ENCODE measurements around the gene CYP4X1.
"Not testable (repeated sequence)": the region's sequence is repeated elsewhere in the genome, so short reads cannot be mapped to it uniquely, and the experiment has no call there.

Gene CYP4X1

GRCh38 chr1:47023268-47024140, at the start of gene CYP4X1:
Gene CYP4X1, plus strand, starts transcription at chr1:47023669. Its CDS starts 149 bp downstream, at chr1:47023818.
- in situ Hi-C loops (cut with MboI; ENCODE audit: low sequenced_read_pairs): no loop called here

GRCh38 chr1:46983166-46983829, 40.2 kb upstream of the CYP4X1 start:
- in situ Hi-C loops (cut with MboI; ENCODE audit: low sequenced_read_pairs): no loop called here

- in situ Hi-C loops (cut with MboI; ENCODE audit: low sequenced_read_pairs): no loop called here
Observed at GRCh38 chr1:46983830-46984586, 39.5 kb upstream of the CYP4X1 start.

GRCh38 chr1:46990541-46990940, 32.9 kb upstream of the CYP4X1 start:
- in situ Hi-C loops (cut with MboI; ENCODE audit: low sequenced_read_pairs): not testable (repeated sequence)

- in situ Hi-C loops (cut with MboI; ENCODE audit: low sequenced_read_pairs): no loop called here
Observed at GRCh38 chr1:46991083-46991923, 32.2 kb upstream of the CYP4X1 start.

GRCh38 chr1:46996659-46997281, 26.7 kb upstream of the CYP4X1 start:
- in situ Hi-C loops (cut with MboI; ENCODE audit: low sequenced_read_pairs): no loop called here

- in situ Hi-C loops (cut with MboI; ENCODE audit: low sequenced_read_pairs): no loop called here
Observed at GRCh38 chr1:47002211-47002610, 21.3 kb upstream of the CYP4X1 start.

- in situ Hi-C loops (cut with MboI; ENCODE audit: low sequenced_read_pairs): no loop called here
Observed at GRCh38 chr1:47003896-47004403, 19.5 kb upstream of the CYP4X1 start.

- in situ Hi-C loops (cut with MboI; ENCODE audit: low sequenced_read_pairs): not testable (repeated sequence)
Observed at GRCh38 chr1:47006437-47006836, 17.0 kb upstream of the CYP4X1 start.

- in situ Hi-C loops (cut with MboI; ENCODE audit: low sequenced_read_pairs): no loop called here
Observed at GRCh38 chr1:47013293-47013692, 10.2 kb upstream of the CYP4X1 start.

GRCh38 chr1:47021070-47021469, 2.4 kb upstream of the CYP4X1 start:
- in situ Hi-C loops (cut with MboI; ENCODE audit: low sequenced_read_pairs): no loop called here

- in situ Hi-C loops (cut with MboI; ENCODE audit: low sequenced_read_pairs): no loop called here
Observed at GRCh38 chr1:47024141-47024801, 802 bp downstream of the CYP4X1 start.

GRCh38 chr1:47030170-47030805, 6.8 kb downstream of the CYP4X1 start:
- in situ Hi-C loops (cut with MboI; ENCODE audit: low sequenced_read_pairs): no loop called here

- in situ Hi-C loops (cut with MboI; ENCODE audit: low sequenced_read_pairs): no loop called here
Observed at GRCh38 chr1:47031059-47031458, 7.6 kb downstream of the CYP4X1 start.

- in situ Hi-C loops (cut with MboI; ENCODE audit: low sequenced_read_pairs): no loop called here
Observed at GRCh38 chr1:47031585-47031984, 8.1 kb downstream of the CYP4X1 start.

GRCh38 chr1:47036764-47037163, 13.3 kb downstream of the CYP4X1 start:
- in situ Hi-C loops (cut with MboI; ENCODE audit: low sequenced_read_pairs): no loop called here

- in situ Hi-C loops (cut with MboI; ENCODE audit: low sequenced_read_pairs): no loop called here
Observed at GRCh38 chr1:47059376-47059775, 35.9 kb downstream of the CYP4X1 start.

GRCh38 chr1:47067097-47067594, 43.7 kb downstream of the CYP4X1 start, which contains the start of gene CYP4Z1:
Gene CYP4Z1, plus strand, starts transcription at chr1:47067231. Its CDS starts 260 bp downstream, at chr1:47067491.
- in situ Hi-C loops (cut with MboI; ENCODE audit: low sequenced_read_pairs): no loop called here

GRCh38 chr1:47069080-47069479, 45.6 kb downstream of the CYP4X1 start:
- in situ Hi-C loops (cut with MboI; ENCODE audit: low sequenced_read_pairs): not testable (repeated sequence)
